K562 (cell line): Measurements from ENCODE around the gene PSMB11. TPM values are rescaled to one million over a fixed set of nuclear protein-coding genes. Genes with fewer than 3 reads are reported as not detected.

Experiments
- GTF3C2 ChIP-seq: IDR thresholded peaks from 3 replicates; pipeline ENCODE4 v1.6.1; 2011; ENCODE audit warnings: borderline replicate concordance, mild to moderate bottlenecking, moderate library complexity; ENCODE audit not compliant: insufficient read length; ENCODE audit errors: extremely low read depth
- HDGF ChIP-seq: fragments of 450-650 bp; IDR thresholded peaks from 2 replicates; pipeline ENCODE4 v1.6.1; 2016
- PREB ChIP-seq: sonication (generic); formaldehyde crosslinking; IDR thresholded peaks from 2 replicates; pipeline ENCODE4 v1.8.1; 2023; ENCODE audit warnings: mild to moderate bottlenecking, missing genetic modification reagents
- PTBP1 ChIP-seq: fragments of 200-400 bp; formaldehyde crosslinking; IDR thresholded peaks from 2 replicates; pipeline ENCODE4 v1.6.1; 2017; ENCODE audit warnings: low read depth, low read length
- RERE ChIP-seq: sonication (generic); formaldehyde crosslinking; IDR thresholded peaks from 2 replicates; pipeline ENCODE4 v1.8.0; 2023; ENCODE audit warnings: missing genetic modification reagents, mild to moderate bottlenecking, borderline replicate concordance
- SNIP1 ChIP-seq: fragments of 450-650 bp; IDR thresholded peaks from 2 replicates; pipeline ENCODE4 v1.7.1; 2017; ENCODE audit warnings: low read depth, mild to moderate bottlenecking
- ZNF717 ChIP-seq: fragments of 250-450 bp; sonication (Bioruptor Pico); IDR thresholded peaks from 2 replicates; pipeline ENCODE4 v1.5.0; 2021
- polyA plus RNA-seq, 8 experiments: library from polyadenylated mRNA; depleted of rRNA in 4 of 8; stranded (reverse) in 5 of 8; unstranded in 3 of 8; fragments of >200 nt; fragmentation: Nextera tagmentation in 2 of 8; fragmentation: Illumina TruSeq in 1 of 8; extraction: Ambion mirVana in 2 of 8; extraction: Trizol in 1 of 8; gene quantifications; 2 replicates each; pipeline versions ENCODE4 v1.2.1 to v1.2.3, GENCODE V29; 2011 to 2014; ENCODE audit warnings: inconsistent platforms in 1 of 8, missing spikeins in 1 of 8
- total RNA-seq, 7 experiments: library from RNA; depleted of rRNA in 6 of 7; stranded (reverse); fragments of >200 nt in 6 of 7; fragmentation: Illumina TruSeq in 2 of 7; extraction: Trizol in 2 of 7; gene quantifications; 2 replicates each; pipeline versions ENCODE4 v1.2.1 to v1.2.3, GENCODE V29; 2011 to 2021; ENCODE audit warnings: low replicate concordance in 1 of 7
- TF ChIP-seq, protein P1 (sequence below): fragments of 450-650 bp; formaldehyde crosslinking; IDR thresholded peaks from 2 replicates; pipeline ENCODE4 v1.4.0; 2020; ENCODE audit warnings: mild to moderate bottlenecking, moderate library complexity

PSMB11 gene
- total and polyA plus RNA-seq, 9 of the 15 experiments (the other 6 are each of a cell fraction or from before 2014, with no cell fraction given) = not detected

DNA sequence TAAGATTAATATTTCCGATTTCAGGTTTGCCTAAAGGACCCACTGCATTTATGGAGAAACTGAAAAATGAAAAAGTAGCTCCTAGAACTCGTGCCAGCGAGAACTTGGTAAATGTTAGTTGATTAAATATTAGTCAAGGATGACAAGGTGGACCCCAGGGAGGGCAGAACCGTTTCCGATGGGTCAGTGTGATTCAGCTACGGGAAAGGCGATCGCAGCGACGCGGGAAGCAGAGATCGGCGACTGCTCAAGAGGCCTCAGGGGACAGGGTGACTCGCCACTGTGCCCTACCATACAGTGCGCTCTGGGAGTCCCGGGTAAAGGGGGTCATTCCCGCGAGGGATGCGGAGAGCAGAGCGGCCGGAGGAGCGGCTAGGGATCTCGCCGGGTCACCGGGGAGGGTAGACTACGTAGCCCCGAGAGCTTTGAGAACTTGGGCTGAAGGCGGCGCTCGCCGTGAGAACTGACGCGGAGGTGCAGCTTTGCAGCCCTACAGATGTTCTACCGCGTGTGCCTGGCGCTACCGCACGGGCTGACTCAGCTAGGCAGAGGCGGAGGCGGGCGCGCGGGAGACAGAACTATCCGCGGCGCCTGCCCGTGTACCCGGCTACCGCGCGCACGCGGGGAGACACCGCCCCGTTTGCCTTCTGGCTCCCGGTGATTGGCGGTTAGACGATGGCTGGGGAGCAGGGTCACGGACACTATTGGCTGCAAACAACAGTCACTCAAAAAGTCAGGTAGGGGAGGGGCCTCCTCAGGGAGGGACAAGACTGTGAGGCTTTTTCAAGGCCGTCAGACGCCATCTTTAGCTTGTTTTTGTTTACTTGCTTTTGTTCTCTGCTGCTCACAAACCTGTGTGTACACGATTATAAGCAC is 35.2 kb upstream of the PSMB11 start (continued):
- TF ChIP-seq GTF3C2 (no peak), ZNF717 (CRISPR knock-in tag) (no peak), PTBP1 (0 out of 2 replicates have a peak, but pooled peaks have one; percentile 28), PREB (no peak), RERE (CRISPR knock-in tag) (no peak), HDGF (no peak), SNIP1 (no peak)
- TF ChIP-seq, protein P1, sequence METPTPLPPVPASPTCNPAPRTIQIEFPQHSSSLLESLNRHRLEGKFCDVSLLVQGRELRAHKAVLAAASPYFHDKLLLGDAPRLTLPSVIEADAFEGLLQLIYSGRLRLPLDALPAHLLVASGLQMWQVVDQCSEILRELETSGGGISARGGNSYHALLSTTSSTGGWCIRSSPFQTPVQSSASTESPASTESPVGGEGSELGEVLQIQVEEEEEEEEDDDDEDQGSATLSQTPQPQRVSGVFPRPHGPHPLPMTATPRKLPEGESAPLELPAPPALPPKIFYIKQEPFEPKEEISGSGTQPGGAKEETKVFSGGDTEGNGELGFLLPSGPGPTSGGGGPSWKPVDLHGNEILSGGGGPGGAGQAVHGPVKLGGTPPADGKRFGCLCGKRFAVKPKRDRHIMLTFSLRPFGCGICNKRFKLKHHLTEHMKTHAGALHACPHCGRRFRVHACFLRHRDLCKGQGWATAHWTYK (CRISPR knock-in tag) = peak; percentile 20; the same call in 1 of the 2 replicates
